Keratinocyte (primary cell): ENCODE data around the gene MAST1. TPM values are rescaled to one million over a fixed set of nuclear protein-coding genes. Genes with fewer than 3 reads are reported as not detected.

Experiments
- DNase-seq: peaks from one replicate; pipeline ENCODE4 v3.0.0-alpha.2; 2011; ENCODE audit warnings: low read depth, missing footprints, low spot score
- FAIRE-seq: peaks from 2 replicates; lab custom pipeline; 2011; peaks lifted over from hg19 to GRCh38; lab: Jason Lieb, UNC
- H2AFZ ChIP-seq: 2 replicates; pipeline ENCODE4 v1.6.0; 2012; ENCODE audit warnings: low read length, control low read depth, inconsistent platforms; ENCODE audit not compliant: control insufficient read depth
- H3K27ac ChIP-seq: 2 replicates; pipeline ENCODE4 v1.5.1; 2011; ENCODE audit warnings: low read length; ENCODE audit not compliant: control insufficient read depth, insufficient read depth
- H3K27me3 ChIP-seq: 3 replicates; pipeline ENCODE4 v1.6.0; 2011; ENCODE audit warnings: low read length; ENCODE audit not compliant: control insufficient read depth, insufficient read depth; ENCODE audit errors: extremely low read depth
- H3K36me3 ChIP-seq, 2 experiments: 2 replicates in 1 of 2; 3 replicates in 1 of 2; pipeline ENCODE4 v1.5.1; 2011; ENCODE audit warnings: low read length in 2 of 2, mild to moderate bottlenecking in 1 of 2; ENCODE audit not compliant: control insufficient read depth in 2 of 2, insufficient read depth in 2 of 2; ENCODE audit errors: extremely low read depth in 1 of 2
- H3K4me1 ChIP-seq: 3 replicates; pipeline ENCODE4 v1.5.1; 2011; ENCODE audit warnings: low read length; ENCODE audit not compliant: control insufficient read depth, insufficient read depth; ENCODE audit errors: extremely low read depth
- H3K4me2 ChIP-seq: 3 replicates; pipeline ENCODE4 v1.6.0; 2011; ENCODE audit warnings: low read depth, low read length; ENCODE audit not compliant: control insufficient read depth, insufficient read depth; ENCODE audit errors: extremely low read depth
- H3K4me3 ChIP-seq, 3 experiments: fragments of 200-600 bp in 1 of 3; sonication (generic) in 1 of 3; 2 replicates in 2 of 3; 3 replicates in 1 of 3; pipeline ENCODE4 v1.5.1; 2011 to 2016; ENCODE audit warnings: low read length in 3 of 3, mild to moderate bottlenecking in 3 of 3, control low read depth in 2 of 3, inconsistent platforms in 1 of 3, low read depth in 1 of 3, mixed read lengths in 1 of 3, mixed run types in 1 of 3, moderate library complexity in 1 of 3; ENCODE audit not compliant: control insufficient read depth in 2 of 3, insufficient read depth in 2 of 3; ENCODE audit errors: extremely low read depth in 1 of 3
- H3K79me2 ChIP-seq: 2 replicates; pipeline ENCODE4 v1.6.0; 2012; ENCODE audit warnings: low read length; ENCODE audit not compliant: control insufficient read depth, insufficient read depth
- H3K9ac ChIP-seq: 3 replicates; pipeline ENCODE4 v1.6.0; 2011; ENCODE audit warnings: low read length; ENCODE audit not compliant: control insufficient read depth, insufficient read depth; ENCODE audit errors: extremely low read depth
- H3K9me1 ChIP-seq: 3 replicates; pipeline ENCODE4 v1.6.0; 2011; ENCODE audit warnings: low read length; ENCODE audit not compliant: control insufficient read depth, insufficient read depth; ENCODE audit errors: extremely low read depth
- H3K9me3 ChIP-seq: 2 replicates; pipeline ENCODE4 v1.5.1; 2012; ENCODE audit warnings: low read depth, low read length; ENCODE audit not compliant: control insufficient read depth
- H4K20me1 ChIP-seq: 3 replicates; pipeline ENCODE4 v1.6.0; 2011; ENCODE audit warnings: low read length; ENCODE audit not compliant: control insufficient read depth, insufficient read depth; ENCODE audit errors: extremely low read depth
- EZH2 ChIP-seq: IDR thresholded peaks from one replicate; pipeline ENCODE4 v1.6.1; 2012; ENCODE audit warnings: inconsistent platforms, mild to moderate bottlenecking, low read length, moderate library complexity
- dilution Hi-C: fragments of 300-500 bp; cut with MboI; formaldehyde crosslinking; loops from one replicate; pipeline ENCODE4 v1.7.0; 2020; ENCODE audit warnings: low sequenced_read_pairs; ENCODE audit not compliant: extremely low pct_ligation_motif_present
- polyA minus RNA-seq, 3 experiments: library from RNA; depleted of rRNA, polyadenylated mRNA; stranded (reverse); fragments of >200 nt; gene quantifications; 1 replicate in 1 of 3; 2 replicates in 1 of 3; 3 replicates in 1 of 3; pipeline ENCODE4 v1.2.3, GENCODE V29; 2011
- polyA plus RNA-seq, 5 experiments: library from polyadenylated mRNA; depleted of rRNA in 3 of 5; stranded (reverse) in 3 of 5; stranded (forward) in 1 of 5; unstranded in 1 of 5; fragments of >200 nt; gene quantifications; 1 replicate in 1 of 5; 2 replicates in 3 of 5; 3 replicates in 1 of 5; pipeline versions ENCODE4 v1.2.1 to v1.2.3, GENCODE V29; 2011 to 2012; ENCODE audit warnings: missing spikeins in 2 of 5, low read depth in 1 of 5, low replicate concordance in 1 of 5
- TF ChIP-seq, protein P1 (sequence below), 3 experiments: IDR thresholded peaks in 1 of 3; conservative IDR thresholded peaks in 1 of 3; optimal IDR thresholded peaks in 1 of 3; 2 replicates in 2 of 3; 3 replicates in 1 of 3; pipeline versions ENCODE3 to v1.5.1; 2011; ENCODE audit warnings: low read length in 3 of 3, mild to moderate bottlenecking in 3 of 3, moderate library complexity in 2 of 3, control low read depth in 1 of 3, inconsistent platforms in 1 of 3; ENCODE audit not compliant: insufficient read depth in 2 of 3; ENCODE audit errors: extremely low read depth in 1 of 3

The MAST1 gene
- polyA plus RNA-seq (0.09 to 0.13 TPM (median 0.11 TPM) in 3 replicates), polyA minus RNA-seq (0.42 to 1.4 TPM in 2 of 3 replicates, not detected in the other)
- polyA plus RNA-seq (2011; ENCODE audit: low read depth), result 0.31 TPM
- 0.16 and 0.47 TPM in 2 replicates for polyA plus RNA-seq (2011; cell fraction: cytosol; rRNA removed)
- 0.47 and 0.69 TPM in 2 replicates for polyA plus RNA-seq (2011; cell fraction: nucleus; rRNA removed)
- polyA plus RNA-seq (2012; ENCODE audit: low replicate concordance), result 0.32 and 0.78 TPM in 2 replicates
- not detected for polyA minus RNA-seq (2011; cell fraction: cytosol; rRNA and poly(A)+ RNA removed)
- 0.32 and 1.9 TPM in 2 replicates for polyA minus RNA-seq (2011; cell fraction: nucleus; rRNA and poly(A)+ RNA removed)

DNA sequence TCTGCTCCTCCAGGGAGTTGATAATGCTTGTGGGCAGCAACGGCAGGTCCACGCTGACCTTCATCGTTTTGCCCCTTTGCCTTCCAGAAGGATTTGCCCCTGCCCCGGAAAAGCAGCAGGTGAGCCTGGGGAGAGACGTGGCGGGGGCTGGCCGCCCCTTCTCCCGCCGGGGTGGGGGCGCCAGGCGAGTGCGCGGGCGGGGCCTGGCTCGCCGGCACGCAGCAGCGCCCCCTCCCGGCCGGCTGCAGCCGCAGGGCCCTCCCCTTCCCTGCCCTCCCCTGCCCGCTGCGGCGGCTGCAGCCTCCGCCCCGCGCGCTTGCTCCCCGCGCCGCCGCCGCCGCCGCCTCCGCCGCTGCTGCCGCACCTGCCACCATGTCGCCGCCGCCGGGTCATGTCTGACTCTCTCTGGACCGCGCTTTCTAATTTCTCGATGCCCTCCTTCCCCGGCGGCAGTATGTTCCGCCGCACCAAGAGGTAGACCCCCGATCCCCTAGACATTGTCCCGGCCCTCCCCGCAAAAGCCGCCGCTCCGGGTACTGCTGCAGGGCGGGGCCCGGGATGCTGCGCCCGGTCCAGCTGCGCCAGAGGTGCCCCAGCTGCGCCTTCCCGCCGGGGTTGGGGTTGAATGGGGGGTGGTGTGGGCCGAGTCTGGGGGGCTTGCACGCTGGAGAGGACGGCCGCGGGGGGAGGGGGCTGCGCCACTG is at the start of gene MAST1:
Gene MAST1, plus strand, starts transcription at position 334 of the 704 bp plus-strand sequence. Its CDS starts 58 bp downstream, at position 392.
- H2AFZ ChIP-seq, result no peak within 1 kb of the TSS
- no peak within 1 kb of the TSS for H3K9ac ChIP-seq
- no peak within 1 kb of the TSS for H3K27ac ChIP-seq

DNA sequence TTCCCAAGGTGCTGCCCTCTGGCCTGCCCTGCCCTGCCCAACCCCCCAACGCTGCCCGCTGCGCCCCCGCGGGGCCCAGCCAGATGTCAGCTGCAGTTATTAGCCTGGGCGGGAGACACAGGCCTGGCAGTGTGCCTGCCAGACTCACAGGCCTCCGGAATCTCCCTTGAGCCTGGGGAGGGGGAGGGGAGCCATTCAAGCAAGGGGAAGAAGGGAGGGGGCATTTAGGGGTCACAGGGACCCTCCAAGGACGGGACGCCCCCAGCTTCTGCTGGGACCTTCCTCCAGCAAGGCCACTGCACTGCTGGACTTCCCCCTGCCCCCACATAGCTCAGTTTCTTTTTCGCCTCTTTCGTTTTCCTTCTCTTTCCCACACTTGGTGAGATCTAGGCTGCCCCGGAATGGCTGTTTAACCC is 49.6 kb upstream of the MAST1 start:
- Histone ChIP-seq H3K9ac (peak overlapping the region; percentile 97), H3K27ac (peak overlapping the region; percentile 98), H4K20me1 (peaks cover 11% of the 10 kb centered on the region), H3K4me1 (peaks cover 58% of the 10 kb centered on the region), H3K9me1 (no peaks in the 10 kb centered on the region), H3K36me3 (no peaks in the 10 kb centered on the region), H3K4me3 (peak overlapping the region in 2 of 3 experiments; percentile 48 to 49), H3K9me3 (no peaks in the 10 kb centered on the region), H3K27me3 (no peaks in the 10 kb centered on the region), H2AFZ (peak overlapping the region; percentile 46), H3K4me2 (peak overlapping the region; percentile 99), H3K79me2 (peaks cover 19% of the 10 kb centered on the region)
- no peak for DNase-seq
- dilution Hi-C loops, result no loop called here
- TF ChIP-seq EZH2, result no peak
- TF ChIP-seq, protein P1, sequence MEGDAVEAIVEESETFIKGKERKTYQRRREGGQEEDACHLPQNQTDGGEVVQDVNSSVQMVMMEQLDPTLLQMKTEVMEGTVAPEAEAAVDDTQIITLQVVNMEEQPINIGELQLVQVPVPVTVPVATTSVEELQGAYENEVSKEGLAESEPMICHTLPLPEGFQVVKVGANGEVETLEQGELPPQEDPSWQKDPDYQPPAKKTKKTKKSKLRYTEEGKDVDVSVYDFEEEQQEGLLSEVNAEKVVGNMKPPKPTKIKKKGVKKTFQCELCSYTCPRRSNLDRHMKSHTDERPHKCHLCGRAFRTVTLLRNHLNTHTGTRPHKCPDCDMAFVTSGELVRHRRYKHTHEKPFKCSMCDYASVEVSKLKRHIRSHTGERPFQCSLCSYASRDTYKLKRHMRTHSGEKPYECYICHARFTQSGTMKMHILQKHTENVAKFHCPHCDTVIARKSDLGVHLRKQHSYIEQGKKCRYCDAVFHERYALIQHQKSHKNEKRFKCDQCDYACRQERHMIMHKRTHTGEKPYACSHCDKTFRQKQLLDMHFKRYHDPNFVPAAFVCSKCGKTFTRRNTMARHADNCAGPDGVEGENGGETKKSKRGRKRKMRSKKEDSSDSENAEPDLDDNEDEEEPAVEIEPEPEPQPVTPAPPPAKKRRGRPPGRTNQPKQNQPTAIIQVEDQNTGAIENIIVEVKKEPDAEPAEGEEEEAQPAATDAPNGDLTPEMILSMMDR (optimal IDR thresholded peaks at IDR 0.05 in 1 of 3, IDR thresholded peaks at IDR 0.05 in 1 of 3, conservative IDR thresholded peaks at IDR 0.05 in 1 of 3; ENCODE audit: extremely low read depth in 1 of 3, insufficient read depth in 2 of 3, low read length in 3 of 3), result peak in 1 of 3 experiments; percentile 19
- FAIRE-seq, result no peak

More for the DNA sequence above, at the start of gene MAST1:
- DNase-seq, result no peak
- Histone ChIP-seq H3K9me1 (no peaks in the 10 kb centered on the region), H3K79me2 (no peaks in the 10 kb centered on the region), H3K4me3 (peak within 1 kb of the TSS in 2 of 3 experiments; percentile 31 to 38), H3K4me1 (peaks cover 14% of the 10 kb centered on the region), H3K27me3 (peaks cover 70% of the 10 kb centered on the region), H3K4me2 (peak within 1 kb of the TSS; percentile 48), H3K9me3 (no peaks in the 10 kb centered on the region), H3K36me3 (no peaks in the 10 kb centered on the region), H4K20me1 (no peaks in the 10 kb centered on the region)
- dilution Hi-C loops, result no loop called here
- no peak for TF ChIP-seq EZH2
- TF ChIP-seq, protein P1 (optimal IDR thresholded peaks at IDR 0.05 in 1 of 3, IDR thresholded peaks at IDR 0.05 in 1 of 3, conservative IDR thresholded peaks at IDR 0.05 in 1 of 3; ENCODE audit: extremely low read depth in 1 of 3, insufficient read depth in 2 of 3, low read length in 3 of 3), result peak in 2 of 3 experiments; percentile 45 to 75
- no peak for FAIRE-seq
